ENCODE data around the gene HIPK2.

- TF ChIP-seq EZH2phosphoT487 (IDR thresholded peaks at IDR 0.05; ENCODE audit: low read depth, severe bottlenecking, unreplicated experiment) (no peak), CTCF (IDR thresholded peaks at IDR 0.05; ENCODE audit: poor library complexity) (no peak), EZH2 (IDR thresholded peaks at IDR 0.05; ENCODE audit: borderline replicate concordance) (no peak)
Measured at GRCh38 chr7:139692723-139693122, 85.1 kb downstream of the HIPK2 start.

All from hepatocyte (in vitro differentiated cells).